ENCODE data around the gene NOS3.

The NOS3 gene

GRCh38 chr7:150990416-150991186, at the start of gene NOS3:
TSS of gene NOS3 (plus strand) at chr7:150991017. CDS start at chr7:150993804, 2,787 bp downstream.
- DNase-seq, result no peak

GRCh38 chr7:150941351-150942000, 49.3 kb upstream of the NOS3 start:
- DNase-seq, result no peak

- DNase-seq, result peak in 5 of 14 donors; percentile 26 to 67 (median 43)
Observed at GRCh38 chr7:150942001-150942590, 48.7 kb upstream of the NOS3 start.

- no peak for DNase-seq
Observed at GRCh38 chr7:150942591-150943452, 48.0 kb upstream of the NOS3 start.

- DNase-seq, result no peak
Observed at GRCh38 chr7:150943453-150943814, 47.4 kb upstream of the NOS3 start.

GRCh38 chr7:150944066-150945042, 46.5 kb upstream of the NOS3 start:
- DNase-seq, result no peak

- DNase-seq, result no peak
Observed at GRCh38 chr7:150945171-150945852, 45.5 kb upstream of the NOS3 start.

- peak in 11 of 14 donors; percentile 36 to 91 (median 59) for DNase-seq
Observed at GRCh38 chr7:150945853-150946420, 44.9 kb upstream of the NOS3 start.

GRCh38 chr7:150946421-150947240, 44.2 kb upstream of the NOS3 start:
- DNase-seq, result no peak

- no peak for DNase-seq
Observed at GRCh38 chr7:150947241-150947745, 43.5 kb upstream of the NOS3 start.

GRCh38 chr7:150947761-150948651, 42.8 kb upstream of the NOS3 start:
- no peak for DNase-seq

- no peak for DNase-seq
Observed at GRCh38 chr7:150948791-150949251, 42.0 kb upstream of the NOS3 start.

GRCh38 chr7:150949564-150949963, 41.3 kb upstream of the NOS3 start:
- no peak for DNase-seq

GRCh38 chr7:150949971-150950491, 40.8 kb upstream of the NOS3 start:
- DNase-seq, result no peak

GRCh38 chr7:150950496-150951180, 40.2 kb upstream of the NOS3 start:
- DNase-seq, result no peak

- DNase-seq, result no peak
Observed at GRCh38 chr7:150951181-150951520, 39.7 kb upstream of the NOS3 start.

GRCh38 chr7:150951521-150951920, 39.3 kb upstream of the NOS3 start:
- DNase-seq, result no peak
